GM12878 (cell line): ENCODE results near the gene CAPN10. TPM values are rescaled to one million over a fixed set of nuclear protein-coding genes. Genes with fewer than 3 reads are reported as not detected.
A peak's percentile ranks its signal among the peaks of the same experiment; 100 is the strongest.

Experiments used
- BHLHE40 ChIP-seq, 2 experiments: fragments of 450-650 bp in 1 of 2; IDR thresholded peaks; 2 replicates each; pipeline ENCODE4 v1.6.1; 2011 to 2017; ENCODE audit warnings: low read depth in 2 of 2, borderline replicate concordance in 1 of 2, improper control_type of control experiment in 1 of 2, low read length in 1 of 2, mild to moderate bottlenecking in 1 of 2
- BRCA1 ChIP-seq: IDR thresholded peaks from 2 replicates; pipeline ENCODE4 v1.6.1; 2011; ENCODE audit warnings: low read depth, low read length, improper control_type of control experiment
- CHD1 ChIP-seq: IDR thresholded peaks from 2 replicates; pipeline ENCODE4 v1.6.1; 2012; ENCODE audit warnings: low read depth, low read length, improper control_type of control experiment
- CREB1 ChIP-seq: IDR thresholded peaks from 2 replicates; pipeline ENCODE4 v1.6.1; 2012; ENCODE audit warnings: low read depth, mild to moderate bottlenecking, inconsistent platforms
- EED ChIP-seq: sonication (generic); IDR thresholded peaks from 2 replicates; pipeline ENCODE4 v1.6.1; 2016; ENCODE audit warnings: antibody characterized with exemption, low read depth
- ESRRA ChIP-seq: IDR thresholded peaks from 2 replicates; pipeline ENCODE4 v1.6.1; 2012; ENCODE audit warnings: mild to moderate bottlenecking, low read length, improper control_type of control experiment
- HCFC1 ChIP-seq: fragments of 150-350 bp; IDR thresholded peaks from 2 replicates; pipeline ENCODE4 v1.6.1; 2014; ENCODE audit warnings: low read length
- SMAD1 ChIP-seq: fragments of 450-650 bp; IDR thresholded peaks from 2 replicates; pipeline ENCODE4 v1.6.1; 2018; ENCODE audit warnings: mild to moderate bottlenecking, low read depth; ENCODE audit not compliant: partially characterized antibody
- SMC3 ChIP-seq: IDR thresholded peaks from 2 replicates; pipeline ENCODE4 v1.6.1; 2011; ENCODE audit warnings: low read length, improper control_type of control experiment, borderline replicate concordance
- SRF ChIP-seq, 2 experiments: IDR thresholded peaks; 2 replicates each; pipeline ENCODE4 v1.6.1; 2011; ENCODE audit warnings: low read depth in 2 of 2, low read length in 2 of 2, mild to moderate bottlenecking in 1 of 2, moderate library complexity in 1 of 2
- TBL1XR1 ChIP-seq: IDR thresholded peaks from 2 replicates; pipeline ENCODE4 v1.6.1; 2012; ENCODE audit warnings: low read depth, low read length, improper control_type of control experiment
- TCF3 ChIP-seq: IDR thresholded peaks from 2 replicates; pipeline ENCODE4 v1.6.1; 2012; ENCODE audit warnings: low read depth, mild to moderate bottlenecking, low read length, borderline replicate concordance; ENCODE audit not compliant: insufficient read depth
- ZNF207 ChIP-seq: fragments of 450-650 bp; IDR thresholded peaks from 2 replicates; pipeline ENCODE4 v1.6.1; 2014; ENCODE audit warnings: antibody characterized with exemption, mild to moderate bottlenecking, borderline replicate concordance
- ZNF274 ChIP-seq: IDR thresholded peaks from one replicate; pipeline ENCODE4 v1.8.0; 2011; ENCODE audit not compliant: insufficient read length, insufficient read depth
- polyA plus RNA-seq, 11 experiments: library from polyadenylated mRNA; depleted of rRNA in 4 of 11; unstranded in 6 of 11; stranded (reverse) in 5 of 11; fragments of >200 nt; fragmentation: Nextera tagmentation in 4 of 11; fragmentation: Illumina TruSeq in 1 of 11; extraction: Ambion mirVana in 4 of 11; extraction: Trizol in 1 of 11; gene quantifications; 1 replicate in 1 of 11; 2 replicates in 10 of 11; pipeline versions ENCODE4 v1.2.1 to v1.2.3, GENCODE V29; 2011 to 2016; ENCODE audit warnings: inconsistent platforms in 2 of 11, missing spikeins in 2 of 11, low read depth in 1 of 11
- total RNA-seq, 4 experiments: library from RNA; depleted of rRNA in 3 of 4; stranded (reverse); fragments of >200 nt in 3 of 4; fragmentation: Illumina TruSeq in 1 of 4; extraction: Trizol in 1 of 4; gene quantifications; 2 replicates each; pipeline versions ENCODE4 v1.2.1 to v1.2.3, GENCODE V29; 2013 to 2021
- TF ChIP-seq, protein P1 (sequence below): fragments of 450-650 bp; IDR thresholded peaks from 2 replicates; pipeline ENCODE4 v1.6.1; 2017; ENCODE audit warnings: low read depth, mild to moderate bottlenecking, moderate library complexity
- TF ChIP-seq, protein P2 (sequence below): IDR thresholded peaks from 2 replicates; pipeline ENCODE4 v1.6.1; 2011; ENCODE audit warnings: borderline replicate concordance, low read depth, mild to moderate bottlenecking, moderate library complexity, mixed read lengths, low read length; ENCODE audit not compliant: insufficient read depth; ENCODE audit errors: extremely low read length
- TF ChIP-seq, protein P3 (sequence below): IDR thresholded peaks from 2 replicates; pipeline ENCODE4 v1.6.1; 2012; ENCODE audit warnings: low read depth, low read length, improper control_type of control experiment
- TF ChIP-seq, protein P4 (sequence below): IDR thresholded peaks from 2 replicates; pipeline ENCODE4 v1.6.1; 2012; ENCODE audit warnings: low read depth, low read length, improper control_type of control experiment
- TF ChIP-seq, protein P5 (sequence below): fragments of 450-650 bp; IDR thresholded peaks from 2 replicates; pipeline ENCODE4 v1.6.1; 2017; ENCODE audit warnings: mild to moderate bottlenecking
- TF ChIP-seq, protein P6 (sequence below): fragments of 450-650 bp; IDR thresholded peaks from 2 replicates; pipeline ENCODE4 v1.6.1; 2016; ENCODE audit warnings: mild to moderate bottlenecking

The CAPN10 gene
- total and polyA plus RNA-seq, 10 of the 15 experiments (the other 5 are each of a cell fraction or from before 2014, with no cell fraction given) = 0.37 to 40.6 (median 17.5) TPM

DNA sequence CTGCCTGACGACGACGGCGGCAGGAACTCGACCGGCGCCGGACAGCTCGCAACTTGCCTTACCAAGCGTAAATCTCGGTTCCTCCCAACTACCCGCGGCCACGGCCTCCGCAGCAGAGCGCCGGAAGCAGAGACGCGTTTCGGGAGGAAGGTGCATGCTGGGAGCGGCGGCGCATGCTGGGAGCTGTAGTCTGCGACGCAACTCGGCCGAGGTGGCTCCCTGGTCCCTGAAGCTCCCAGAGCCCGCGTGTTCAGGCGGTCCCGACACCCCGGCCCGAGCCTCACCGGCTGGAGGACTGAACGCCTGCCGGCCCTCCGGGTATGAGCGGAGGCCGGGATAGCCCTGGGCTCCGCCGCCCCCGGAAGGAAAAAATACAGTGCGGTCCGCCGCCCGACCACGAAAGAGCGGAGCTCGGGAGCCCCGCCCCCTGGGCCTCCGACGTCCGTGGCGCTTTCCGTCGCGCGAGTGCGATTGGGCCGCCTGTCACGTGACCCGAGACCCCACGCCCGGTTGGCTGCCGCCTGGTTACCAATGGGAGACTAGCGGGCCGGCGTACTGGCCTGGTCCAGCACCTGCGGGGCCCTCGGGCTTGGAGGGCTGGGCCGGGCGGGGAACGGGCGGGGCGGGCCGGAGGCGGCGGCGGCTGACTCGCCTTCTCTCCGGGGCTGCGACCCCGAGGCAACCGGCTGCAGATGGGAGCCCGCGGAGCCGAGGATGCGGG, at the start of gene CAPN10 (continued):
- no peak for TF ChIP-seq SMC3
- TF ChIP-seq, protein P1, sequence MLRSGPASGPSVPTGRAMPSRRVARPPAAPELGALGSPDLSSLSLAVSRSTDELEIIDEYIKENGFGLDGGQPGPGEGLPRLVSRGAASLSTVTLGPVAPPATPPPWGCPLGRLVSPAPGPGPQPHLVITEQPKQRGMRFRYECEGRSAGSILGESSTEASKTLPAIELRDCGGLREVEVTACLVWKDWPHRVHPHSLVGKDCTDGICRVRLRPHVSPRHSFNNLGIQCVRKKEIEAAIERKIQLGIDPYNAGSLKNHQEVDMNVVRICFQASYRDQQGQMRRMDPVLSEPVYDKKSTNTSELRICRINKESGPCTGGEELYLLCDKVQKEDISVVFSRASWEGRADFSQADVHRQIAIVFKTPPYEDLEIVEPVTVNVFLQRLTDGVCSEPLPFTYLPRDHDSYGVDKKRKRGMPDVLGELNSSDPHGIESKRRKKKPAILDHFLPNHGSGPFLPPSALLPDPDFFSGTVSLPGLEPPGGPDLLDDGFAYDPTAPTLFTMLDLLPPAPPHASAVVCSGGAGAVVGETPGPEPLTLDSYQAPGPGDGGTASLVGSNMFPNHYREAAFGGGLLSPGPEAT = peak; percentile 72
- TF ChIP-seq SRF (IDR thresholded peaks at IDR 0.05; ENCODE audit: low read depth in 2 of 2, low read length in 2 of 2) = 0 out of 4 replicates have a peak, but pooled peaks have one; percentile 42 to 56
- TF ChIP-seq, protein P2, sequence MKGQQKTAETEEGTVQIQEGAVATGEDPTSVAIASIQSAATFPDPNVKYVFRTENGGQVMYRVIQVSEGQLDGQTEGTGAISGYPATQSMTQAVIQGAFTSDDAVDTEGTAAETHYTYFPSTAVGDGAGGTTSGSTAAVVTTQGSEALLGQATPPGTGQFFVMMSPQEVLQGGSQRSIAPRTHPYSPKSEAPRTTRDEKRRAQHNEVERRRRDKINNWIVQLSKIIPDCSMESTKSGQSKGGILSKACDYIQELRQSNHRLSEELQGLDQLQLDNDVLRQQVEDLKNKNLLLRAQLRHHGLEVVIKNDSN = peak; percentile 94
- no peak for TF ChIP-seq ESRRA
- TF ChIP-seq BRCA1 = no peak
- TF ChIP-seq CHD1 = 0 out of 2 replicates have a peak, but pooled peaks have one; percentile 74
- TF ChIP-seq, protein P3, sequence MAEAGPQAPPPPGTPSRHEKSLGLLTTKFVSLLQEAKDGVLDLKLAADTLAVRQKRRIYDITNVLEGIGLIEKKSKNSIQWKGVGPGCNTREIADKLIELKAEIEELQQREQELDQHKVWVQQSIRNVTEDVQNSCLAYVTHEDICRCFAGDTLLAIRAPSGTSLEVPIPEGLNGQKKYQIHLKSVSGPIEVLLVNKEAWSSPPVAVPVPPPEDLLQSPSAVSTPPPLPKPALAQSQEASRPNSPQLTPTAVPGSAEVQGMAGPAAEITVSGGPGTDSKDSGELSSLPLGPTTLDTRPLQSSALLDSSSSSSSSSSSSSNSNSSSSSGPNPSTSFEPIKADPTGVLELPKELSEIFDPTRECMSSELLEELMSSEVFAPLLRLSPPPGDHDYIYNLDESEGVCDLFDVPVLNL = no peak
- TF ChIP-seq ZNF207 = peak; percentile 80; the same call in 1 of the 2 replicates
- TF ChIP-seq, protein P4, sequence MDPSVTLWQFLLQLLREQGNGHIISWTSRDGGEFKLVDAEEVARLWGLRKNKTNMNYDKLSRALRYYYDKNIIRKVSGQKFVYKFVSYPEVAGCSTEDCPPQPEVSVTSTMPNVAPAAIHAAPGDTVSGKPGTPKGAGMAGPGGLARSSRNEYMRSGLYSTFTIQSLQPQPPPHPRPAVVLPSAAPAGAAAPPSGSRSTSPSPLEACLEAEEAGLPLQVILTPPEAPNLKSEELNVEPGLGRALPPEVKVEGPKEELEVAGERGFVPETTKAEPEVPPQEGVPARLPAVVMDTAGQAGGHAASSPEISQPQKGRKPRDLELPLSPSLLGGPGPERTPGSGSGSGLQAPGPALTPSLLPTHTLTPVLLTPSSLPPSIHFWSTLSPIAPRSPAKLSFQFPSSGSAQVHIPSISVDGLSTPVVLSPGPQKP = peak; percentile 85
- peak; percentile 93 for TF ChIP-seq CREB1
- TF ChIP-seq, protein P5, sequence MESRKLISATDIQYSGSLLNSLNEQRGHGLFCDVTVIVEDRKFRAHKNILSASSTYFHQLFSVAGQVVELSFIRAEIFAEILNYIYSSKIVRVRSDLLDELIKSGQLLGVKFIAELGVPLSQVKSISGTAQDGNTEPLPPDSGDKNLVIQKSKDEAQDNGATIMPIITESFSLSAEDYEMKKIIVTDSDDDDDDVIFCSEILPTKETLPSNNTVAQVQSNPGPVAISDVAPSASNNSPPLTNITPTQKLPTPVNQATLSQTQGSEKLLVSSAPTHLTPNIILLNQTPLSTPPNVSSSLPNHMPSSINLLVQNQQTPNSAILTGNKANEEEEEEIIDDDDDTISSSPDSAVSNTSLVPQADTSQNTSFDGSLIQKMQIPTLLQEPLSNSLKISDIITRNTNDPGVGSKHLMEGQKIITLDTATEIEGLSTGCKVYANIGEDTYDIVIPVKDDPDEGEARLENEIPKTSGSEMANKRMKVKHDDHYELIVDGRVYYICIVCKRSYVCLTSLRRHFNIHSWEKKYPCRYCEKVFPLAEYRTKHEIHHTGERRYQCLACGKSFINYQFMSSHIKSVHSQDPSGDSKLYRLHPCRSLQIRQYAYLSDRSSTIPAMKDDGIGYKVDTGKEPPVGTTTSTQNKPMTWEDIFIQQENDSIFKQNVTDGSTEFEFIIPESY = no peak
- no peak for TF ChIP-seq ZNF274
- peak; percentile 98 for TF ChIP-seq HCFC1
- peak; percentile 46; the same call in 1 of the 2 replicates for TF ChIP-seq EED
- TF ChIP-seq, protein P6, sequence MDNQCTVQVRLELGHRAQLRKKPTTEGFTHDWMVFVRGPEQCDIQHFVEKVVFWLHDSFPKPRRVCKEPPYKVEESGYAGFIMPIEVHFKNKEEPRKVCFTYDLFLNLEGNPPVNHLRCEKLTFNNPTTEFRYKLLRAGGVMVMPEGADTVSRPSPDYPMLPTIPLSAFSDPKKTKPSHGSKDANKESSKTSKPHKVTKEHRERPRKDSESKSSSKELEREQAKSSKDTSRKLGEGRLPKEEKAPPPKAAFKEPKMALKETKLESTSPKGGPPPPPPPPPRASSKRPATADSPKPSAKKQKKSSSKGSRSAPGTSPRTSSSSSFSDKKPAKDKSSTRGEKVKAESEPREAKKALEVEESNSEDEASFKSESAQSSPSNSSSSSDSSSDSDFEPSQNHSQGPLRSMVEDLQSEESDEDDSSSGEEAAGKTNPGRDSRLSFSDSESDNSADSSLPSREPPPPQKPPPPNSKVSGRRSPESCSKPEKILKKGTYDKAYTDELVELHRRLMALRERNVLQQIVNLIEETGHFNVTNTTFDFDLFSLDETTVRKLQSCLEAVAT = no peak
- TF ChIP-seq TCF3 = peak; percentile 56; the same call in 1 of the 2 replicates
- TF ChIP-seq SMAD1 = peak; percentile 58
- peak; percentile 18 to 97; a peak in 2 of 4 replicates for TF ChIP-seq BHLHE40 (IDR thresholded peaks at IDR 0.05; ENCODE audit: borderline replicate concordance in 1 of 2, low read depth in 2 of 2, low read length in 1 of 2)
- TF ChIP-seq TBL1XR1 = peak; percentile 32; the same call in 1 of the 2 replicates
